WERI-Rb-1 (cell line): ENCODE results near the gene DRD1.

Experiments used
- DNase-seq: peaks from one replicate; pipeline ENCODE4 v3.0.0-alpha.2; 2020
- H3K27ac ChIP-seq: fragments of 250-450 bp; sonication (Bioruptor Pico); 2 replicates; pipeline ENCODE4 v1.5.1; 2020; ENCODE audit warnings: mild to moderate bottlenecking, moderate library complexity
- H3K27me3 ChIP-seq: fragments of 250-450 bp; sonication (Bioruptor Pico); 2 replicates; pipeline ENCODE4 v1.5.1; 2021; ENCODE audit warnings: mild to moderate bottlenecking, low read depth, moderate library complexity; ENCODE audit not compliant: insufficient read depth, severe bottlenecking
- H3K36me3 ChIP-seq: fragments of 250-450 bp; sonication (Bioruptor Pico); 2 replicates; pipeline ENCODE4 v1.5.1; 2020; ENCODE audit warnings: mild to moderate bottlenecking, moderate library complexity
- H3K4me3 ChIP-seq: 2 replicates; pipeline ENCODE4 v1.5.1; 2011; ENCODE audit warnings: low read depth, mild to moderate bottlenecking, control low read depth, low read length
- H3K9me3 ChIP-seq: fragments of 250-450 bp; sonication (Bioruptor Pico); 2 replicates; pipeline ENCODE4 v1.5.1; 2021; ENCODE audit warnings: mild to moderate bottlenecking, moderate library complexity; ENCODE audit not compliant: severe bottlenecking
- TF ChIP-seq, protein P1 (sequence below): IDR thresholded peaks from 2 replicates; pipeline ENCODE4 v1.5.1; 2011; ENCODE audit warnings: low read depth, mild to moderate bottlenecking, control low read depth, inconsistent platforms, low read length

Gene DRD1

DNA sequence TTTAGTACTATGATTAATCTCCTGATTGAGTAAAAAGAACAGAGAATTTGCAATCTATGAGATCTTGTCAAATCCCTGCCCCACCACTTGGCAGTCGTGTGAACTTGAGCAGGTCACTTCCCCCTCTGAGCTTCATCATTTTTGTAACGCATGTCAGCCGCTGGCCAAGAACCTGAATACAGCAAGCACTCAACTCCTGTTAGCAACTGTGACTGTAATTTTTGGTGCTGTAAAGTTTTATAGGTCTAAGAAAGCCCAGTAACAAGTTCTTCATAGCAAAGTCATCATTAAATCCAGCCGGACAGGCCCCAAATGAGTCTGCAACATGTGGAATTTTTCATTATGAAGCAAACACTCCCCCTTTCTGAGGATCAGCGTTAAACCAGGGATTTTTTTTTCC is 49.4 kb downstream of the DRD1 start:
- H3K27ac ChIP-seq, result no peak overlapping the region
- no peaks in the 10 kb centered on the region for H3K9me3 ChIP-seq
- no peaks in the 10 kb centered on the region for H3K36me3 ChIP-seq
- no peak for DNase-seq
- peaks cover 35% of the 10 kb centered on the region for H3K27me3 ChIP-seq
- TF ChIP-seq, protein P1, sequence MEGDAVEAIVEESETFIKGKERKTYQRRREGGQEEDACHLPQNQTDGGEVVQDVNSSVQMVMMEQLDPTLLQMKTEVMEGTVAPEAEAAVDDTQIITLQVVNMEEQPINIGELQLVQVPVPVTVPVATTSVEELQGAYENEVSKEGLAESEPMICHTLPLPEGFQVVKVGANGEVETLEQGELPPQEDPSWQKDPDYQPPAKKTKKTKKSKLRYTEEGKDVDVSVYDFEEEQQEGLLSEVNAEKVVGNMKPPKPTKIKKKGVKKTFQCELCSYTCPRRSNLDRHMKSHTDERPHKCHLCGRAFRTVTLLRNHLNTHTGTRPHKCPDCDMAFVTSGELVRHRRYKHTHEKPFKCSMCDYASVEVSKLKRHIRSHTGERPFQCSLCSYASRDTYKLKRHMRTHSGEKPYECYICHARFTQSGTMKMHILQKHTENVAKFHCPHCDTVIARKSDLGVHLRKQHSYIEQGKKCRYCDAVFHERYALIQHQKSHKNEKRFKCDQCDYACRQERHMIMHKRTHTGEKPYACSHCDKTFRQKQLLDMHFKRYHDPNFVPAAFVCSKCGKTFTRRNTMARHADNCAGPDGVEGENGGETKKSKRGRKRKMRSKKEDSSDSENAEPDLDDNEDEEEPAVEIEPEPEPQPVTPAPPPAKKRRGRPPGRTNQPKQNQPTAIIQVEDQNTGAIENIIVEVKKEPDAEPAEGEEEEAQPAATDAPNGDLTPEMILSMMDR, result no peak
- no peak overlapping the region for H3K4me3 ChIP-seq

DNA sequence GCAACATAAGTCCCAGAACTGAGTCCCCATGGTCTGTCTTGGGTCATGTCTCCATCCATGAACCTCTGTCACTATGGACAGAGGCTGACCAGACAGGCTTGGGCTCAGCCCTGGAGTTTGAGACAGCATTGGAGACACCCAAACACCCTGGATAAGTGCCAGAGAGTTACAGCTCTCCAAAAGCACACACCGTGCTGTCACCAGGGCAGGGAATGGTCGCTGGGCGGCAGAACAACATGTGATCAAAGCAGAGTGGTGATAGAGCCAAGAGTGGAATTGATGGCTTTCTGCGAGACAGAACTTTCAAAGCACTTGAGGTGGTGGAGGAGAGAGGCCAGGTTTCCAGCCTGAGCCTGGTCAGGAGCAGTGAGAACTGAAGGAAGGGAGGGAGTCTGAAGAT is 50.1 kb downstream of the DRD1 start:
- Histone ChIP-seq H3K36me3 (no peaks in the 10 kb centered on the region), H3K4me3 (no peak overlapping the region), H3K27ac (no peak overlapping the region), H3K9me3 (no peaks in the 10 kb centered on the region), H3K27me3 (peaks cover 37% of the 10 kb centered on the region)
- DNase-seq, result no peak
- TF ChIP-seq, protein P1, result no peak

DNA sequence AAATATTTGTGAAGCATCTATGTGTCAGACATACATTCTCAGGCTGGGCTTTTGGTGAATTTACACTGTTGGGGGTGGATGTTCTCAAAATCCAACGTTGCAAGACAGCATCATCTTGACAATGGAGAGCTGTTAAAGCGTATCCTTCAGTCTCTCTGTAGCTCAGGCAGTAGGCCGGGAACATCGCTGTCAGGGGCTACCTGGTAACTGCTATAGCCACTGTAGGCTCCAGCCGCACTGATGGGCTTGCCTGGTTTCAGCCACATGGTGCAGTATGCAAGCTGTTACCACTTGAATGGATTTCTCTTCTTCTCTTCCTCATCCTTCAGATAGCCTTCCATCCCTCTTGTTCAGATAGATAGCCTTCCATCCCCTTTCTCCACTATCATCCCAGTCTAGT is 51.7 kb downstream of the DRD1 start:
- no peak for DNase-seq
- peaks cover 48% of the 10 kb centered on the region for H3K27me3 ChIP-seq
- no peak overlapping the region for H3K4me3 ChIP-seq
- TF ChIP-seq, protein P1, result no peak
- no peak overlapping the region for H3K27ac ChIP-seq
- no peaks in the 10 kb centered on the region for H3K9me3 ChIP-seq
- no peaks in the 10 kb centered on the region for H3K36me3 ChIP-seq

DNA sequence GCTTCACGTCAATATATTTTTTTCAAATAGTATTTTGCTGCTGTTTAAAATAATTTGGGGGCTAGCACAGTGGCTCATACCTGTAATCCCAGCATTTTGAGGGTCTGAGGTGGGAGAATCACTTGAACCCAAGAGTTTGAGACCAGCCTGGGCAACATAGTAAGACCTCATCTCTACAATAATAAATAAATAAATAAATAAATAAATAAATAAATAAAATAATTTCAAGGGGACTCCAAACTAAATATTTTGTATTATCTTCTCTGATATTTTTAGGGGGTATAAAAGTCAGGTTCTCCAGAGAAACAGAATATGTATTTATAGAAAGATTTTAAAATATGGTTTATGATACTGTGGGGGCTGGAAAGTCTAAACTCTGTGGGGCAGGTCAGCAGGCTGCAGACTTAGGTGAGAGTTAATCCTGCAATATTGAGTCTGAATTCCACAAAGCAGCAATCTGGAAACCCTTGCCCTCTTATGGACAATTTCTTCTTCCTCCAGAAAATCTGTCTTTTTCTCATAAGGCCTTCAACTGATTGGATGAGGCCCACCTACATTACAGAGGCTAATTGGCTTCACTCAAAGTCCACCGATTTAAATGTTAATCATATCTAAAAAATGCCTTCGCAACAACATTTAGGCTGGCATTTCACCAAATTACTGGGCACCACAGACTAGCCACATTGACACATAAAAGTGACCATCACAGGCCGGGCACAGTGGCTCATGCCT is 53.5 kb downstream of the DRD1 start:
- DNase-seq, result no peak
- no peaks in the 10 kb centered on the region for H3K9me3 ChIP-seq
- peaks cover 50% of the 10 kb centered on the region for H3K27me3 ChIP-seq
- no peak overlapping the region for H3K4me3 ChIP-seq
- TF ChIP-seq, protein P1, result no peak
- no peaks in the 10 kb centered on the region for H3K36me3 ChIP-seq
- no peak overlapping the region for H3K27ac ChIP-seq
